HG02840 (cell line): ENCODE data around the gene NDUFS6.
"Not testable (repeated sequence)": the region's sequence is repeated elsewhere in the genome, so short reads cannot be mapped to it uniquely, and the experiment has no call there.

Experiments used
- ATAC-seq: cut with Tn5 transposase; IDR thresholded peaks from one replicate; pipeline ENCODE4 v1.9.1; 2021; ENCODE audit warnings: mild to moderate bottlenecking, moderate library complexity, moderate number of reproducible peaks; ENCODE audit not compliant: unreplicated experiment, low FRiP score

NDUFS6 gene

DNA sequence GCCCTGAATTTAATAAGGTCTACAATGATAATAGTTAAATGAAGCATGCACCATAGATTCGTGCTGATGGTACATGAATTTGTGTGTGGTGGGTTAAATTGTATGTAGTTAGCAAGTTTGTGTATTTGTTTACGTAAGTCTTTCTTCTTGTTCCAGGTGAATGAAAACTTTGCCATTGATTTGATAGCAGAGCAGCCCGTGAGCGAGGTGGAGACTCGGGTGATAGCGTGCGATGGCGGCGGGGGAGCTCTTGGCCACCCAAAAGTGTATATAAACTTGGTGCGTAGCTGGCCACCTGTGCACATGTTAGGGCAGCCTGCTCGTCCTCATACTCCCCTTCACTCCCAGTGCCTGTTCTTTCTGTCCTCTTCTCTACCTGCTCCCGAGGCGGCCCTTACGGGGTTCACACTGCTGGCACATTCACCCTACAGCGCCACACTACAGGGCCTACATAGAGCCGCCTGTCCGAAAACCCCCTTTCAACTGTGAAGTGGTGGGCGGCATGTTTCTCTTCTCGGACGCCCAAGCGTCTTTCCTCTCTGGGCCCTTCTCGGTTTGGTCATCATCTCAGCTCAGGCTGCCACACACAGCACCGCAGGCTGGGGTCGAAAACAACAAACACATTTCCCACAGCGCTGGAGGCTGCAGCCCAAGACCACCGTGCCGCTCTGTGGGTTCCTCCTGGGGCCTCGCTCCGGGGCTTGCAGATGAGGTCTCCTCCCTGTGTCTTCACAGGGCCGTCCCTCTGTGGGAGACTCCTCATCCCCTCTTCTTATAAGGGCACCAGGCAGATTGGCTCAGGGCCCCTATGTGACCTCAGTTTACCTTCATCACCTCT, 13.2 kb downstream of the NDUFS6 start:
- ATAC-seq = no peak

DNA sequence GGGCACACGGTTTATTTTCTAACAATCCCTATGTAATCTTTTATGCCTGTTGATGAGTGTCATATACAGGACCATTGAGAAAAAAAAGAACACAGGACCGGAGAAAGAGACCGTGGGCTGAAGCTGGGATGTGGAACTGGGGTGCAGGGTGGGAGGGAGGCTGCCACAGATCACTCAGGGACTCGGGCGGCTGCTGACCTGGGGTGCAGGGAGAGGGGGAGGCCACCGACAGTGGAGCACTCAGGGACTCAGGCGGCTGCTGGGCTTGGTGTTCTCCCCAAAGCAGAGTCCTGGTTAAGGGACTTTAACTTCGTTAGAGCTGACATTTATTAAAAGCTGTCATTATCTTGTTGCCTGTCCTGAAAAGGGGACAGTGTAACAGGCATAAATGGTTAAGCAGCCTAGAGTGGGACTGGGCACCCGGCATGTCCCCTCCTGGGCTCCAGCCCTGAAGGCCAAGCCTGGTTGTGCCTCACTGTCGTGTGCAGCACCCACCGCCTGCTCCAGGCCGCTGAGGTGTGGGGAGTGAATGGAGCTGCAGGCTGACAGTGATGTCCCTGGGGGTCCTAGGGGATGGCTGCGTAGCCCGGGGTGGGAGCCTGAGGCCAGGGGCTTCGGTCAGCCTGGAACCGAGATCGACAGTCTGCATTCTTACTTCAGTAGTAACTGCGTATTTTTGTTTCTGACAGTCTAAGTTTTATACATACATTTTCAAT, 14.0 kb downstream of the NDUFS6 start:
- no peak for ATAC-seq

DNA sequence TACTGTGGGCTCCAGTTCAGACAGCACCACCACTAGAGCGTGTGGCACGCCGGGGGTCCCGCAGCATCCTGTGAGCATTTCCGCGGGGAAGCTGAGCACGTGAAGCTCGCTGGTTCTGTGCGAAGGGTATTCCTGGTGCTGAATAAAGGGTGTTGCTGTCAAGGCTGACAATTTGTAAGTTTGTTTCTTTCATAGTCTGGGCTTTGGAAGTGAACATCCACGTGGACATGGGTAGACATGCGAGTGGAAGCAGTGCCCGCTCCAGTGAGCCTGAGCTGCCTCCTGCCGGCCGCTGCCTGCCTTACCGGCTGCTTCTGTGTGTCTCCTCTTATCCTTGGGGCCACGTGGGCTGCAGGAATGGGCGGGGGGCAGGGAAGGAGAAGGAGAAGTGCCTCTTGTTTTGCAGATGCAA, 14.7 kb downstream of the NDUFS6 start:
- ATAC-seq = no peak

DNA sequence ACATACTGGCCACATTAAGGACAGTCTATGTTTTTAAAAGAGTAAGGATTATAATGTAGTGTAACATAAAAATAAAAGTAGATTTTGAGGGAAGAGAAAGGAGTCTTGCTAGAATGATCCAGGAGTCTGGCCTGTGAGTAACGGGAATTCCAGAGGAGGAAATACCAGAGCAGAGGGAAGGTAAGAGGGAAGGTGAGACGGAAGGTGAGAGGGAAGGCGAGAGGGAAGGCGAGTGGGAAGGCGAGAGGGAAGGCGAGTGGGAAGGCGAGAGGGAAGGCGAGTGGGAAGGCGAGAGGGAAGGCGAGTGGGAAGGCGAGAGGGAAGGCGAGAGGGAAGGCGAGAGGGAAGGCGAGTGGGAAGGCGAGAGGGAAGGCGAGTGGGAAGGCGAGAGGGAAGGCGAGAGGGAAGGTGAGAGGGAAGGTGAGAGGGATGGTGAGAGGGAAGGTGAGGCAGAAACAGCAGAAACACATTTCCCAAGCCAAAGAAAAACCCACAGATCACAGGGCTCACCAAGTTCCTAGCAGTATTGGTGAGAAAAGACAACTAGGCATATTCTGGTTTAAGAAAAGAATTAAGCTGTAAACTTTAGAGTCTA, 15.4 kb downstream of the NDUFS6 start:
- ATAC-seq = not testable (repeated sequence)

DNA sequence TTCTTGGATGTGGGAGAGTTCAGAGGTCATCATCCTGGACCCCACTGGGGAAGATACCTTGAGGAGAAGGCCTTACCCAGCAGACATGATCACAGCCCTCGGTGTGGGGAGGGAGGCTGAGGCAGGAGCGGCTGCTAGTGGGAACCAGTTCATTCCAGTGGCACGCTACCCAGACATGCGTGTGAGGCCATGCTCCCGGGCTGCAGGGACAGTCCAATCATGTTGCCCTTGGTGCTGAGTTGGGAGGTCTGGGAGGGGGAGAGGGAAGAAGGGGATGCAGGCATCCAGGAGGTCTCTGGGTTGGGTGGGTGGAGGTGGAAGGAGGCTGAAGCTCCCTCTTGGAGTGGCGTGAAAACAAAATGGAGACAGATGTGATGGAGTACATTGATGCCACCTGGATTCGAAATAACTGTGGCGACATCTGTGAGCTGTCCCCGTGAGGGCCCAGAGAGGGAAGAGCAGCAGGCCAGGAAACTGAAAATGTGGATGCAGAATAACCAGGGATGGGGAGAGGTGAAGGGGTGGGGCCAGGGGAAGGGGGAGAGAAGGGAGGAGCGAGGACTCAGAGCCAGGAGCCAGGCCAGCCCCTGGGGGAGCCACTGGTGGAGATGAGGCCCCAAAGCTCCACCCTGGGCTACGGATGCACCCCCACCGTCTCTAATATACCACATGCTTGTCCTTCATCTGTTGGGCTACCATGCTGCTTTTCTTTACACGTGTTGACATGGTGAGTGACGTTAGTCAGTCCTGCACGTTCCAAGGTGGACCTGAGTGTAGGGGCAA, 16.2 kb downstream of the NDUFS6 start:
- ATAC-seq = no peak

DNA sequence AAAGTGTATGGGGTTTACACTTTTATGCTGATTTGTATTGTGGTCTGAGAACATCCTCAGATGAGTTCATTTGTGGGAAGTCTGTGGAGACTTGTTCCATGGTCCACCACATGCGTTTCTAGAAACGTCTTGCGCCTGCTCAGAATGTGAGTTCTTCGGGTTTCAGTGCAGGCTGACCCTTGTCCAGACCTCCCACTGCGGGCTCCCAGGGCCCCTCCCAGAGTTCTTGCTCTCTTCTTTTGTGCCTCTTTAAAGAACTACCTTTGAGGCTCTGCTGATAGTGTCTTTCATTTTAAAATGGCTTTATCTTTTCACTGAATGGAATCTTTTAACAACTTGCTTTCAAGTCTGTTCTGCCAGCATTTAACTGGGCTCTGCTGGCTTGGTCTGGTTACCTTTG, 17.6 kb downstream of the NDUFS6 start:
- no peak for ATAC-seq

DNA sequence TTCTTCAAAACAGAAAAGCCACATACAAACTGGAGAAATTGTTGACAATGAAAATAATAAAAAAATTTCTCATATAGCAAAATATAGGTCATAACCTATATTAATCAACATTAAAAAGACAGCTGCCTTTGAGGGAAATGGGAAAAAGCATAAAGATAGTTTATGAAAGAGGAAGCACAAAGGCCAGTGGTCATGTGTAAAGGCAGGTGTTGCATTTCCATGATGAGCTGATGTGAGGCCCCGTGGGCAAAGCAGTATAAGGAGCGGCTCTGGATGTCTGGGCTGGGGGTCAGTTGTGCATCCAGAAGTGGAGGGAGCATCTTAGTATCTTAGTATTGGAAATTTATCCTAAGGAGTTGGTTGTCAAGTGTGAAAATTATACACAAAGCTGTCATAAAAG, 18.3 kb downstream of the NDUFS6 start:
- ATAC-seq = no peak

DNA sequence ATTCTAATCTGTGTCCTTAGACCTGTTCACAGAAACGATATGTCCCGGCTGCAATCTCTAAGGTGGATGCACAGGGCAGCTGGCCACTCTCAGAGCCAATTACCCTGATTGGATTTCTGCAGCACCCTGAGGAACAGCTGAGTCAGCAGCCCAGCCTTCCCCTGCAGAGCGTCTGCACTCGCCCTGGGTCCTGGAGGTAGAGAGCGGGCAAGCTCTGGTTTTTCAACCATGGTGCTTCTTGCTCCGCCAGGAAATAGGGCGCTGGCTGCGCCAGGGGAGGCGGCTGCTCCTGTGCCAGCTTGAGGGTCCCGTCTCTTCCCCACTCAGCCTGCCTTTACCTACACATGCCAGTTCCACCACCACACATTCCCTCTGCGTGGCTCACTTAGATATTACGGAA, 19.2 kb downstream of the NDUFS6 start:
- no peak for ATAC-seq

DNA sequence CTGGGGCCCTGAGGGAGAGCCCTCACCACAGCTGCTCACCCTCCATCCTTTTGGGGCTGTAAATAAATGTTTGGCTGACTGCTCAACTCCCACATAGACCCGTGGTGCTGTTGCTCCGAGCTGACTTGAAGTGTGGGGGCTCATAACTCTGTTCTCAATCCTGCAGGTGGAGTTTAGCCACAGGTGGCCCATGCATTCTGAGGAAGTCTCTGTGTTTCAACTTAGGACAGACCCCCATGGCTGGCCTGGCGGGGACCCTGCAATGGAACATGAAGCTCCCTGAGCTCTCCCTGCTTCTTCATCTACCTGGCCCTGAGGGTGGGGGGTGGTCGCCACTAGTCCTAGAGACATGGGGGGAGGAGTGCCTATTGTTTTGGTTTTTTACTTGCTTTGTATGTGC, 19.7 kb downstream of the NDUFS6 start:
- no peak for ATAC-seq

DNA sequence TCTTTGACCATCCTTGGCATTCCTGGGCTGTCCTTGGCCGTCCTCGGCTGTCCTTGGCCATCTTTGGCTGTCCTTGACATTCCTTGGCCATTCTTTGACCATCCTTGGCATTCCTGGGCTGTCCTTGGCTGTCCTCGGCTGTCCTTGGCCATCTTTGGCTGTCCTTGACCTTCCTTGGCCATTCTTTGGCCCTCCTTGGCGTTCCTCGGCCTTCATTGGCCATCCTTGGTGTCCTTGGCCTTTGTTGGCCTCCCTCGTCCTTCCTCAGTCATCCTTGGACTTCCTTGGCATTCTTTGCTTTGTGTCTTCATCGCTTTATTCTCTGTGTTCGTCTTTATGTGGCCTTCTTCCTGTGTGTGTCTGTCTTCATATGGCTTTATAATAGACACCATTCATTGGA, 20.7 kb downstream of the NDUFS6 start:
- no peak for ATAC-seq

DNA sequence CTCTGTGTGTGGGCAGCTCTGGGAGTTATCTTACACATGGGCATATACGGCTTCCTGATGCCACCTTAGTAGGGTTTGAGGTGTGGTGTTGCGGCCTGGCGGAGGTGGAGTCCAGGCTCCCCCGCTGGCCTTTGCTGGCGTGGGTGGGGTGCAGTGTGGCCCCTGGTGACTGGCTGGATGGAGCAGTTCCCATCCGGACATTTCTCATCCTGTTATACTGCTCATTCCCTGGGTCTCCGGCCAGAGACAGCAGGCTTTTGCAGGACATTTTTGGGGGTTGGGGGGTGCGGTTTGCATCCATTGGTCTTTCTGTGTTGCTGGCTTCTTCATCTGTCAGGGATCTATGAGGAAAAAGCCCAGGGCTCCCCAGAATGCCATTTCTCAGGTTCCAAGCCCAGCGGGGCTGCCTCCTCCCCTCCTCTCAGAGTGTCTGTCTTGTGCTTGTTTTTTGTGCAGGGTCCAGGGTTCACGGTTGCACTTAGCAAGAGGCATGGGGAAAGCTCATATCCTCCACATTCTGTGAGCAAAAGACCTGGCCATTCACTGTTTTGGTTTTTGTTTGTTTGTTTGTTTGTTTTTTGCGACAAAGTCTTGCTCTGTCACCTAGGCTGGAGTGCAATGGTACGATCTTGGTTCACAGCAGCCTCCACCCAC, 22.3 kb downstream of the NDUFS6 start:
- no peak for ATAC-seq

DNA sequence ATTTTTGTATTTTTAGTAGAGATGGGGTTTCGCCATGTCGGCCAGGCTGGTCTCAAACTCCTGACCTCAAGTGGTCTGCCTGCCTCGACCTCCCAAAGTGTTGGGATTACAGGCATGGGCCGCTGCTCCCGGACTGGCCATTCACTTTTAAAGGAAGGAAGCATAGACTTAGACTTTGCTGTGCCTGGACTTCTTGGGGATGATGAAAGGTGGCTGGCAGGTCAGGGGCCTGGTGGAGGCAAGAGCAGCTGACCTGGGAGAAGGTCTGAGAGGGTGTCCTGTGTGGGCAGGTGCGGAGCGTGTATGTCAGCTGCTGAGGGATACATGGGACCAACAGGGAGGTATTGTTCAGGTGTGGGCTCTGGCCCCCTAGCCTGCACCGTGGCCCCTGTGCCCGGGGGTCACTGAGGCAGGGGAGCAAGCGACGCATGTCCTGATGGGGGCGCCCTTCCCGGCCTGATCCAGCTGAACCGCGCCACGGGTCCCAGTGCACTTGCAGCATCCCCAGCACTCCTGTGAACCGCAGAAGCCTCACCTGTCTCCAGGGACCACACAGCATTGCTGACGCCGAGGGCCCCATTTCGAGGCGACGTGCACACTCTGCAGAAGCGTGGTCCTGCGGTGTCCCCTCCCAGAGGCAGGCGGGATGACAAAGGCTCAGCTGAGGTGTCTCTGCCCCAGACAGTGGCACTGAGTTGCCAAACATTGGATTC, 23.1 kb downstream of the NDUFS6 start:
- no peak for ATAC-seq

DNA sequence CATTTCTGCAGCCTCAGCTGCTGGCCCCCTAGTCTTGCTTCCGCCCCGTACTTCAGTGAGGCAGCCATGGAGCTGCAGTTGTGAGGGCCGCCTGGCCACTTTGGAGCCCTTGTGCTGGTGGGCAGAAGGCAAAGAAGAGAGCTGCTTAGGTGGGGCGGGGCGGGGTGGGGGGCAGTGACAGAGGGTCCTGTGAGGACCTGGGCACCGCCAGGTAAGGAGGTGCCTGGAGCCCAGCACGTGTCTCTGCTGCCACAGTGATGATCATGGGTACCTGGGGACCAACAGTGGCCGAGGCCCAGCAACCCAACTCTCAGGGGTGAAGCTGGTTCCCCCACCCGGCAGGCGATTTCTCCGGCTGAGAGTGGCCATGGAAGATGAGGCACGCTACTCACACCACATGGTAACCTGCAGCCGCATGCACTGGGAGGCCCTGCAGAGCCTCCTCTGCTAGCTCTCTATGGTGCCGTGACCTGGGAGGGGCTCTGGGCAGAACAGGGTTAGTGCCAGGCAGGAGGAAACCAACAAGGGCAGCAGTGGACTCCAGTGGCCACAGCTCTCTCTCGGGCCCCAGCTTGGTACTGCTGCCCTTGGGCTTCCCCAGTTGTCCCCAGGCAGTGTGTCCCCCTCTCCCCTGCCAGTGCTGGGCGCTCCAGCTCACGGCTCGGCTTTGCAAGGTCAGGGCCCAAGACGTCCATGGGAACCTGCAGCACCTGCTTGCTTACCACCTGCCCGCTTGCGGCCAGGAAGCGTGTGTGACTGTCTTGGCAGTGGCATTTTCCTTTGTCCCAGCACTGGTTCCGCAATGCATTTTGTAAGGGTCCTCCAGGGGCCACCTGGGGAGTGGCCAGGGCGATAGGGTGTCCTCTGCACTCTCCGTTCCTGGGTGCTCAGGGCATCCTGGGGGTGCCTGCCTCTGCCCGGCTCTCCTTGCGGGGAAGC, 24.0 kb downstream of the NDUFS6 start:
- ATAC-seq = no peak

DNA sequence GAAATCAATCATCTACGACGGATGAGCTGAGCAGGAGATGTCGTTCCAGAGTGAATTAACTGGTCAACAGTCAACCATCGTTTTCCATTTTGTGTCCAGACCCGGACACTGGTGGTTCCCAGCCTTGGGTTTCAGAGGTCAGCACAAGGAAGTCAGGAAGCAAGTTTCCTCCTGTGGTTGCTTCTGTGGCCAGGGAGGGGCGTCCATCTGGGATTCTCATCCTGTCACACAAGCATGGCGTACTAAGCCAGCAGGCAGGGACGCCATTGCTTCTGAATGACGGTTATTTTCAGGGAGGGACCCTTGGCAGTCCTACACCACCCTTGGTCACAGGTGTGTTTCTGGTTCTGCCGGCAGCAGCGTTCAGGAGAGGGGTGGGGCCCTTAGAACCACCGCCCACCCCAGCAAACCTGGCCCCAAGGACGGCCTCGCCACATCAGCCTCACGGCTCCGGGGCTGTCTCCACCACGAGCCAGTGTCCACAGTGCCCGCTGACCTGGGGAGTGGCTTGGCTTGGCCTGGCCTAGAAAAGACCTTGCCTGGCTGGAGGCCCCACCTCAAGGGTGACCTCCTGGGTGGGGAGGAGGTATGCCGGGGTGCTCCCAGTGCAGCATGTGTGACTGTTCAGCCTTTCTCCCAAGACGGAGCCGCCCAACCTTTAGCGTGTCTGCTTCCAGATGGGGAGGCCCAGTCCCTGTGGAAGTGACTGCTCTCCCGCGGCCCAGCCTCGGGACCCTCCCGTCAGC, 25.2 kb downstream of the NDUFS6 start:
- ATAC-seq = no peak

DNA sequence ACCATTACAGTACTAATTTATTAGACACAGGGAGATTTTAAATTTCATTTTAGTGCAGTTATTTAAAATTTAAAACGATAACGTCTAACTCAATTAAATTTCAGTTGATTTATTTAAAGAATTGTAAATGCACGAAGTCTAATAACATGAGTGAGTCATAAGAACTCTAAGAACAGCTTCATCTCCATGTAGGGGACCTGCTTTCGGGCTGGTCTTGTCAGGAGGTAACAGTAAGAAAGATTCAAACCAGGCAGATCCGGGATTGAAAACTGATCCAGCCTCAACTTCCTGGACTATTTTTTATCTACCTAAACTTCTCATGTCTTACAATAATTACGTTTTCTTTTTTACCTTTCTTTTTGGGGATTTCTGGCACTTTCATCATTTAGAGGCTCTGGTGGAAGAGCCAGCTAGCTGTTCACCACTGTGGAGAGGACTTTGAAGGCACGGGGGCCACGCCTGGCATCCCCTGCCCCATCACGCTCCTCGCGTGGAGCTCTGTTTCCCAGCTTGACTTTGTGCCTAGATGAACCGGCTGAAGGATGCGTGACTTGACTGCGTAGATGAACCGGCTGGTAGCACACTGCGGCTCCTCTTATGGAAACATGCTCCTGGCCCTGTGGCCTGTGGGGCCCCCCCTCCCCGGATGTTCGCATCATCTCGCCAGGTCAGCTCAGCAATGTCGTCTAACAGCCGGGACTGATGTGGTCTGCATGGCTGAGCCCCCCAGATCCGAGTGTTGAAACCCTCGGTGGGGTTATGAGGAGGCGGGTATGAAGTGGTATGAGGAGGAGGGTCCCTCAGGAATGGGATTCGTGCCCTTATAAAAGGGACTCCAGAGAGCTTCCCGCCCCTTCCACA, 26.0 kb downstream of the NDUFS6 start:
- no peak for ATAC-seq

DNA sequence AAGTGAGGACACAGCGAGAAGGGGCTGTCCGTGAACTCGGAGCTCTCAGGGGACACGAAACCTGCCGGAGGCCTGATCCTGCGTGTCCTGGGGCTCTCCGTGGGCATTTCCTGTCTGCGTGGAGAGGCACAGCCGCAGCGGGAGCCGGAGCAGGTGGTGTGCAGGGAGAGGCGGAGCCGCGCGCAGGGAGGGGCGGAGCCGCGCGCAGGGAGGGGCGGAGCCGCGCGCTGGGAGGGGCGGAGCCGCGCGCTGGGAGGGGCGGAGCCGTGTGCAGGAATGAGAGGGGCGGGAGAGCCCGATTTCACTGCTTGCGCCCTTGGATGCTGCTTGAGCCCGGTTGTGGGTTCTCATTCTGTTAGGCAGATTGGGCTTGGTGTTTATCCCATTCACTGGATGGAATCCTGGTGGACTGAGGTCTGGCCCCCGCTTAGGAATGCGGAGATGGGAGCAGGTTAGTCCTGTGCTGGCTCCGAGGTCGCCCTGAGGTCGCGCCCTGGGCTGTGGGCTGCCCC, 26.7 kb downstream of the NDUFS6 start:
- no peak for ATAC-seq
